ENCODE measurements around the gene LRP2.

The LRP2 gene

DNA sequence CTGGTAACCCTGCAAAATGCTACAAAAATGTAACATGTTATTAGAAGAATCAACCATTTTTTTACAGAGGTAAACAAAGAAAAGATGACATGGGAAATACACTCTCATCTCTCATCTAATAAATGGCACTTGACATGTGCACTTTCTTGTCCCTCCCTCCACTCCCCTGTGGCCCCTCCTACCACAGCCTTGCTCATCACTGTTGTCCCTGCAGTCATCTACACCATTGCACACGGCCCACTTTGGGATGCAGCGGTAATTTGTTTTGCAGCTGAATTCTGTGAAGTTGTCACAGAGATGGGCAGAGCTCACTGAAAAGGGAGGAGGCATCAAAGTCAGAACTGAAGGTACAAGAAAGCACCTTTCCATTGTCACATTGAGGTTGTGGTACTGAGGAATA is 189.4 kb downstream of the LRP2 start:
- TF ChIP-seq CTCF (IDR thresholded peaks at IDR 0.05; ENCODE audit: low read depth, low read length), result no peak
- DNase-seq (ENCODE audit: extremely low read depth, low read depth), result no peak

DNA sequence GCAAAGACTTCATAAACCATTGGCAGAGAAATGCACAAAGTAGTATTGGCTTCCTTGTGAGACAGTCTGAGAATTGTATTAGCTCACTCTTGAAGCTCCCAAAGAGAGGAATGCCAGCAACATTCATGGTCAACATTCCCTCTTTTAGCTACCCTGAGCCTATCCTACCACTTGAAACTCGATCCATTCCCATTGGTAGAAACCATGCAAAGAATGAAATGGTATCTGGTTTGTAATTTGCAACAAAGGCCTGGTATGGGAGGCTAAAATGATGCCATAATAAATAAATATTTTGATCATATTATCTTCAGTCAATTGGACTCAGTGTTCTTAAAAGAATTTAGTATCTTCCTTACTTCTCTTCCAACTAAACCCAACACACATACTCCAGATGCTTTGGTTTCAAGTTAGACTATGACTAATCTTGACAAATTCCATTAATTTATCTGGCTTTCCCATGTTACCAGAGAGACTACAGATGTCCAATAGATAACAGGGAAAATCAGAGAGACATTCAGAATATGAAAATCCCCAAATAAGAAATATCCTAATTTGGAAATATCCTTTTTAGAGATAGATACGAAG is 190.1 kb downstream of the LRP2 start:
- DNase-seq (ENCODE audit: extremely low read depth, low read depth), result no peak

DNA sequence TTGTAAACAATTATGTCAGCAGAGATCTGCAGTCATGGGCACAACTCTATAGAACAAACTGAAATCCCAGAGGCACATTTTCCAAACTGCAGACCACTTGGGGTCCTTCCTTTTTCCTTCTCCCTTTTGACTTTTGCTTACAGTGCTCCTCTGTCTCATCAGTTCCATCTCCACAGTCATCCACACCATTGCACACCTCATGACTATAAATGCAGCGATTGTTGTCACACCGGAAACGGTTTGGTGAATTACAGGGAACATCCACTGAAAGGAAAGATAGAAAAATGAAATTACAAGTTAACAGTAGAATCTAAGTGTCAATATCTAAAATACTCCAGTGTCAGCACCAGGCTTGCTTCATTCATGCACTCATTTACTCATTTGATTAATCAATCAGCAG is 196.5 kb downstream of the LRP2 start:
- DNase-seq (ENCODE audit: extremely low read depth, low read depth), result no peak
- no peak for TF ChIP-seq CTCF (IDR thresholded peaks at IDR 0.05; ENCODE audit: low read depth, low read length)

More for the DNA sequence above, 190.1 kb downstream of the LRP2 start:
- no peak for TF ChIP-seq CTCF (IDR thresholded peaks at IDR 0.05; ENCODE audit: low read depth, low read length)

GRCh38 chr2:169164311-169164710 is 198.0 kb downstream of the LRP2 start:
- DNase-seq (ENCODE audit: extremely low read depth, low read depth), result no peak
- TF ChIP-seq CTCF (IDR thresholded peaks at IDR 0.05; ENCODE audit: low read depth, low read length), result no peak

- DNase-seq (ENCODE audit: extremely low read depth, low read depth), result no peak
- TF ChIP-seq CTCF (IDR thresholded peaks at IDR 0.05; ENCODE audit: low read depth, low read length), result no peak
Observed at GRCh38 chr2:169162613-169163012, 199.7 kb downstream of the LRP2 start.

GRCh38 chr2:169160926-169161481 is 201.3 kb downstream of the LRP2 start:
- TF ChIP-seq CTCF (IDR thresholded peaks at IDR 0.05; ENCODE audit: low read depth, low read length), result no peak
- DNase-seq (ENCODE audit: extremely low read depth, low read depth), result no peak

GRCh38 chr2:169159686-169160085 is 202.6 kb downstream of the LRP2 start:
- DNase-seq (ENCODE audit: extremely low read depth, low read depth), result no peak
- TF ChIP-seq CTCF (IDR thresholded peaks at IDR 0.05; ENCODE audit: low read depth, low read length), result no peak
